ENCODE data around the gene C11orf91.

Gene C11orf91

GRCh38 chr11:33689085-33689484, 11.5 kb downstream of the C11orf91 start:
- no CpG with 5 or more reads among the region's 4 CpGs for WGBS (ENCODE audit: extremely low coverage, insufficient coverage, insufficient read length)

DNA sequence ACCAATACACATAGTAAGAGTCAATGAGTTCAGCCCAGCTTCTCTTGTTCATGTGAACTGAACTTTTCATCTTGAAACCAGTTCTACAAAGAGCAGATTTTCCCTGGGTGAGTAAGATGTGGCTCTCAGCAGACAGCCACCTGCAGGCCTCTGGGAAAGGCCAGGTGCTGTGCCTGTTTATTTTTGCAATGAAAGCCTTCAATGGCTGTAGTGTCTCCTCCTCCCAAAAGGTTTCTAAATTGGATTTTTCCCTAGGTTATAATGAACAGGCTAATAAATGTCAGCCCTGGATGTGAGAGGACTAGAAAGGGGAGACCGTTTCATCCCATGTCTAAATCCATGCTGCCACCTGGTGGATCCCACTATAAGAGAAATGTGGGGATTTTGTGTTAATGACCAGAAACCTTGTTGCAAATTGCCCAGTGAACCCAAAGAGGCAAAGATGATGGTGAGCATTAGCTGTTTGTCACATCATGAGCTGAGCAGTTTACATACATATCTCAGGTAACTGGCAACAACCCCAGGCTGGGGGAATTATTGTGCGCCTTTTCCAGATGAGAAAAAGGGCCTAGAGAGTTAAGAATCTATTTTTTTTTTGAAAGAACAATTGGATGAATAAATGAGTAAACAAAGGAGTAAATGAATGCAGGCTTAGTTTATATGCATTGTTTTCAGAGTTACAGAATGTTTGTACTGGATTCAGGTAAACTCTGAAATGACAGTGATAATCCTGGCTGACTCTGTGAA, 12.7 kb downstream of the C11orf91 start:
- Histone ChIP-seq H3K4me1 (ENCODE audit: control insufficient read depth in 1 of 2, insufficient read depth in 2 of 2, low read length in 2 of 2) (peaks cover 19 to 23% of the 10 kb centered on the region in 2 experiments), H4K91ac (ENCODE audit: low read depth, low read length) (no peak overlapping the region), H4K8ac (ENCODE audit: low read depth, low read length) (no peak overlapping the region), H3K27me3 (ENCODE audit: insufficient read depth, low read length) (no peaks in the 10 kb centered on the region), H3K4me3 (ENCODE audit: low read depth, low read length) (no peak overlapping the region), H3K9me3 (ENCODE audit: insufficient read depth, low read depth, low read length) (no peaks in the 10 kb centered on the region), H3K4ac (ENCODE audit: low read depth, low read length) (no peak overlapping the region), H2BK5ac (ENCODE audit: low read depth, low read length, poor library complexity) (no peak overlapping the region), H3K23ac (ENCODE audit: low read length) (no peak overlapping the region), H4K12ac (ENCODE audit: low read depth, low read length) (no peak overlapping the region), H2BK120ac (ENCODE audit: insufficient read depth, low read length, poor library complexity) (no peak overlapping the region), H3K9ac (ENCODE audit: low read length) (no peak overlapping the region), H3K14ac (ENCODE audit: low read length) (no peak overlapping the region), H3K79me2 (ENCODE audit: control insufficient read depth, insufficient read depth, low read length, poor library complexity) (peaks cover 4% of the 10 kb centered on the region), H2AFZ (ENCODE audit: insufficient read depth, low read length, poor library complexity) (no peak overlapping the region), H3K36me3 (ENCODE audit: control insufficient read depth in 1 of 2, insufficient read depth in 2 of 2, low read length in 2 of 2) (no peaks in the 10 kb centered on the region), H3K27ac (ENCODE audit: low read depth, low read length) (no peak overlapping the region), H2BK12ac (ENCODE audit: low read length) (no peak overlapping the region), H3K4me2 (ENCODE audit: low read length) (no peak overlapping the region), H3K18ac (ENCODE audit: low read length) (no peak overlapping the region), H2AK5ac (ENCODE audit: low read length) (no peak overlapping the region), H3K79me1 (ENCODE audit: low read length) (peaks cover 22% of the 10 kb centered on the region)
- WGBS (ENCODE audit: extremely low coverage, insufficient coverage, insufficient read length), result no CpG with 5 or more reads among the region's 2 CpGs
- DNase-seq, result peak; percentile 53 to 72

More at GRCh38 chr11:33689085-33689484, 11.5 kb downstream of the C11orf91 start:
- Histone ChIP-seq H2BK5ac (ENCODE audit: low read depth, low read length, poor library complexity) (no peak overlapping the region), H3K79me2 (ENCODE audit: control insufficient read depth, insufficient read depth, low read length, poor library complexity) (peaks cover 4% of the 10 kb centered on the region), H3K4me2 (ENCODE audit: low read length) (no peak overlapping the region), H2AFZ (ENCODE audit: insufficient read depth, low read length, poor library complexity) (no peak overlapping the region), H3K23ac (ENCODE audit: low read length) (no peak overlapping the region), H2AK5ac (ENCODE audit: low read length) (no peak overlapping the region), H3K27ac (ENCODE audit: low read depth, low read length) (no peak overlapping the region), H3K4me1 (ENCODE audit: control insufficient read depth in 1 of 2, insufficient read depth in 2 of 2, low read length in 2 of 2) (peaks cover 22 to 26% of the 10 kb centered on the region in 2 experiments), H3K9me3 (ENCODE audit: insufficient read depth, low read depth, low read length) (no peaks in the 10 kb centered on the region), H3K4ac (ENCODE audit: low read depth, low read length) (no peak overlapping the region), H3K4me3 (ENCODE audit: low read depth, low read length) (no peak overlapping the region), H2BK120ac (ENCODE audit: insufficient read depth, low read length, poor library complexity) (no peak overlapping the region), H3K14ac (ENCODE audit: low read length) (no peak overlapping the region), H3K36me3 (ENCODE audit: control insufficient read depth in 1 of 2, insufficient read depth in 2 of 2, low read length in 2 of 2) (no peaks in the 10 kb centered on the region), H3K9ac (ENCODE audit: low read length) (no peak overlapping the region), H2BK12ac (ENCODE audit: low read length) (peak overlapping the region; percentile 20), H3K79me1 (ENCODE audit: low read length) (peaks cover 24% of the 10 kb centered on the region), H4K8ac (ENCODE audit: low read depth, low read length) (no peak overlapping the region), H3K27me3 (ENCODE audit: insufficient read depth, low read length) (no peaks in the 10 kb centered on the region), H4K91ac (ENCODE audit: low read depth, low read length) (peak overlapping the region; percentile 11), H4K12ac (ENCODE audit: low read depth, low read length) (no peak overlapping the region), H3K18ac (ENCODE audit: low read length) (no peak overlapping the region)
- DNase-seq, result no peak

DNA sequence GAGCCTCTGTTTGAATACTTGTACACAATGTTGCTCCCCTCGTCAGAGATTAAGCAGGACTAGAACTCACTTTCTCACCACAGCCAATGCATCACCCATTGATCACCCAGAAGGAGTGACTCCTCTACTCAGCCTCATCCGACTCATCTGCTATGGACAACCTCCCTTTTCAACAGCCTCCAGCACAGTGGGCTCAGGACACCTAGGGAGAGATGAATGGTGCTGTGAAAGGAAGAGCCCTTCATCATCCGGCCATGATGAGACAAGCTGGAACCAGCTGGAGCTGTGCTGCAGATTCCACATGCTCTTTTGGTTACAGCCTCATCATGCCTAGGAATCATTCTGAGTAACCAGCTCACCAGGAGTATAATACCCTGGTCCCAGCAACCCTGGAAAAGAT, 15.5 kb downstream of the C11orf91 start:
- H2AK5ac ChIP-seq (ENCODE audit: low read length), result no peak overlapping the region
- H4K12ac ChIP-seq (ENCODE audit: low read depth, low read length), result no peak overlapping the region
- H3K9me3 ChIP-seq (ENCODE audit: insufficient read depth, low read depth, low read length), result no peaks in the 10 kb centered on the region
- H3K4me1 ChIP-seq (ENCODE audit: control insufficient read depth in 1 of 2, insufficient read depth in 2 of 2, low read length in 2 of 2), result peaks cover 5 to 9% of the 10 kb centered on the region in 2 experiments
- H2AFZ ChIP-seq (ENCODE audit: insufficient read depth, low read length, poor library complexity), result no peak overlapping the region
- H4K91ac ChIP-seq (ENCODE audit: low read depth, low read length), result no peak overlapping the region
- H3K14ac ChIP-seq (ENCODE audit: low read length), result no peak overlapping the region
- H3K4ac ChIP-seq (ENCODE audit: low read depth, low read length), result no peak overlapping the region
- no peak overlapping the region for H3K18ac ChIP-seq (ENCODE audit: low read length)
- no peaks in the 10 kb centered on the region for H3K36me3 ChIP-seq (ENCODE audit: control insufficient read depth in 1 of 2, insufficient read depth in 2 of 2, low read length in 2 of 2)
- H3K4me3 ChIP-seq (ENCODE audit: low read depth, low read length), result no peak overlapping the region
- H2BK12ac ChIP-seq (ENCODE audit: low read length), result no peak overlapping the region
- no peak overlapping the region for H3K9ac ChIP-seq (ENCODE audit: low read length)
- H3K4me2 ChIP-seq (ENCODE audit: low read length), result no peak overlapping the region
- H3K79me1 ChIP-seq (ENCODE audit: low read length), result peaks cover 5% of the 10 kb centered on the region
- no CpG with 5 or more reads among the region's 3 CpGs for WGBS (ENCODE audit: extremely low coverage, insufficient coverage, insufficient read length)
- DNase-seq, result no peak
- no peak overlapping the region for H2BK120ac ChIP-seq (ENCODE audit: insufficient read depth, low read length, poor library complexity)
- no peaks in the 10 kb centered on the region for H3K79me2 ChIP-seq (ENCODE audit: control insufficient read depth, insufficient read depth, low read length, poor library complexity)
- no peak overlapping the region for H3K23ac ChIP-seq (ENCODE audit: low read length)
- no peak overlapping the region for H3K27ac ChIP-seq (ENCODE audit: low read depth, low read length)
- no peak overlapping the region for H2BK5ac ChIP-seq (ENCODE audit: low read depth, low read length, poor library complexity)
- no peak overlapping the region for H4K8ac ChIP-seq (ENCODE audit: low read depth, low read length)
- no peaks in the 10 kb centered on the region for H3K27me3 ChIP-seq (ENCODE audit: insufficient read depth, low read length)

GRCh38 chr11:33684003-33684706, 16.5 kb downstream of the C11orf91 start:
- Histone ChIP-seq H3K4me1 (ENCODE audit: control insufficient read depth in 1 of 2, insufficient read depth in 2 of 2, low read length in 2 of 2) (peaks cover 4 to 6% of the 10 kb centered on the region in 2 experiments), H3K14ac (ENCODE audit: low read length) (no peak overlapping the region), H3K4me3 (ENCODE audit: low read depth, low read length) (no peak overlapping the region), H4K12ac (ENCODE audit: low read depth, low read length) (no peak overlapping the region), H4K91ac (ENCODE audit: low read depth, low read length) (no peak overlapping the region), H2BK5ac (ENCODE audit: low read depth, low read length, poor library complexity) (no peak overlapping the region), H3K79me2 (ENCODE audit: control insufficient read depth, insufficient read depth, low read length, poor library complexity) (no peaks in the 10 kb centered on the region), H3K79me1 (ENCODE audit: low read length) (no peaks in the 10 kb centered on the region), H3K18ac (ENCODE audit: low read length) (no peak overlapping the region), H3K9ac (ENCODE audit: low read length) (no peak overlapping the region), H4K8ac (ENCODE audit: low read depth, low read length) (no peak overlapping the region), H3K27me3 (ENCODE audit: insufficient read depth, low read length) (no peaks in the 10 kb centered on the region), H3K9me3 (ENCODE audit: insufficient read depth, low read depth, low read length) (no peaks in the 10 kb centered on the region), H3K4me2 (ENCODE audit: low read length) (no peak overlapping the region), H2BK120ac (ENCODE audit: insufficient read depth, low read length, poor library complexity) (no peak overlapping the region), H3K27ac (ENCODE audit: low read depth, low read length) (no peak overlapping the region), H2BK12ac (ENCODE audit: low read length) (no peak overlapping the region), H2AFZ (ENCODE audit: insufficient read depth, low read length, poor library complexity) (no peak overlapping the region), H3K23ac (ENCODE audit: low read length) (no peak overlapping the region), H3K36me3 (ENCODE audit: control insufficient read depth in 1 of 2, insufficient read depth in 2 of 2, low read length in 2 of 2) (no peaks in the 10 kb centered on the region), H3K4ac (ENCODE audit: low read depth, low read length) (no peak overlapping the region), H2AK5ac (ENCODE audit: low read length) (no peak overlapping the region)
- no CpG with 5 or more reads among the region's 5 CpGs for WGBS (ENCODE audit: extremely low coverage, insufficient coverage, insufficient read length)
- no peak for DNase-seq

All from trophoblast cell (in vitro differentiated cells and primary cell).